ENCODE data around the gene SMAD7.

Gene SMAD7

DNA sequence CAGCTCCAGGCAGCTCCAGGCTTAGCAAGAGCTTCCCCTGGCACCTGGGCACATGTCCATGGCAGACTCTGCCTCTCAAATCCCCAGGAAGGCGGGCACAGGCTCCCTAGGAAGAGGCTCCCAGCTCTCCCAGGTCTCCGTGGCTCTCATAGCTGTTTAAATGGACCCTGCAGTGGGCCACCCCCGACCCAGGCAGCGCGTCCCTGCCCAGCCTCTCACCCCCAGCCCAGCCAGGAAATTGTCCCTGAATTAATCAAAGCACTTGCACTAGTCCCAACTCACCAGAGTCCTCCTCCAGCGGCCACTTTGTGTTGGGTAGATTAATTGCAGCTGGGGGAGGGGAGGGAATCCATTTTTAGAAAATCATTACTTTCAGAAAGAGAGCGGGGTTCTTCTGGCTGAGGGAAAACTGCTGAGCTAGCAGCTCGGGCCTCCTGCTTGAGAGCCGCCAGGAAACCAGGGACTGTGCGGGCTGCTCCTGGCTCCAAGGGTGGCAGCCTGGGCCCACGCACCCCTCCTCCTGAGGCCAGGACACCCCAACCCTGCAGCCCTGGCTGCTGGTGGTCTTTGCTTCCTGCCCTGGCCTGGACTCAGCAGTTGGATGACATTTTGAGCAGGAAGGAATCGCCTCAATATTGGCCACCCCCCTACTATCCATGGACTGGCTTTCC lies 36.0 kb downstream of the SMAD7 start:
- DNase-seq (ENCODE audit: low spot score), result no peak

DNA sequence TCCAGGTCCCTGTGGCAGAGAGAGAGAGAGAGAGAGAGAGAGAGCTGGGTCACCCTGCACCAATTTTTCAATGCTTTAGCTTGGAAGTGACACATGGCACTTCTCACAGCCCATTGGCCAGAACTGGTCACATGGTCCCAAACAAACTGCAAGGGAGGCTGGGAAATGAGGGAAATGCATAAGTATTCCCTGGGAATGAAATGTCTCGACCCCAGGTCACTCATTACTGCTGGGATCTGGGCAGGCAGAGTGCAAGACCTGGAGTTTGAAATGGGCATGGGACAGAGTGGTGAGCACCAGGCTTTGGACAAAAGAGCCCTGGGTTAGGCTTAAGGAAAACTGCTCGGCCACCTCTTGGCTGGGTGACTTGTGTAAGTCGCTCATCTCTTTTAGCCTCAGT lies 37.0 kb downstream of the SMAD7 start:
- DNase-seq (ENCODE audit: low spot score), result no peak

DNA sequence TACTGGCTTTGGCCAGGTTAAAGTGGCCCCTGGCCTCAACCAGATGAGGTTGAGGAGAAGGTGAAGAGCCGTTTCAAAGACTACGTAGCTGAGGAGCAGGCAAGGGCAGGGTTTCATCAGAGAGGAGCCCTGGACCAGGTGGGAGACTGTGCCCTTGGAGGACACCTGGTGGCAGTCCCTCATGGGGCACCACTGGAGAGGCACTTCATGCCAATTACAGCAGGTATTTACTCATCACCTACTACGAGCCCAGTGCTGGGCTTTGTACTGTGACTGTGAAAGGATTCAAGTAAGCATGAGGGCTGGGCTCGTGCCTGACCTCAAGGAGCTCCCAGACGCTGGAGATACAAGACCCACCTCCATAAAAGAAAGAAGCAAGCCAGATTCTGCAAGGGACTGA lies 37.6 kb downstream of the SMAD7 start:
- no peak for DNase-seq (ENCODE audit: low spot score)

- DNase-seq (ENCODE audit: low spot score), result no peak
These were observed 39.7 kb downstream of the SMAD7 start for GRCh38 chr18:48910972-48911545.

DNA sequence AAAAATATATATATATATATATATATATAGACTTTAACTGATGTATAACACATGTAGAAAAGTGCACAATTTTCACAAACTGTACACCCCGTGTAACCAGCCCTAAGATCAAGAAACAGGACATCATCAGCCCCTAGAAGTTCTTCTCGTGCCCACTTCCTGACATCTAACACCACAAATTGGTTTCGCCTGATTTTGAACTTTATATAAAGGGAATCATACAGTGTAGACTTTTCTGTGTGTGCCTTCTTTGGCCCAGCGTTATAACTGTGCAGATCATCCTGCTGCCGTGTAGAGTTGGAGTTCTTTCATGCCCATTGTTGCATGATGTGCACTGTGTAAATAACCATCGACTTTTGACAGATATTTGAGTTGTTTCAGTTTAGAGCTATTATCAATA lies 41.0 kb downstream of the SMAD7 start:
- DNase-seq (ENCODE audit: low spot score), result no peak

GRCh38 chr18:48908916-48909315 lies 41.8 kb downstream of the SMAD7 start:
- no peak for DNase-seq (ENCODE audit: low spot score)

GRCh38 chr18:48905513-48905912 lies 45.3 kb downstream of the SMAD7 start:
- no peak for DNase-seq (ENCODE audit: low spot score)

DNA sequence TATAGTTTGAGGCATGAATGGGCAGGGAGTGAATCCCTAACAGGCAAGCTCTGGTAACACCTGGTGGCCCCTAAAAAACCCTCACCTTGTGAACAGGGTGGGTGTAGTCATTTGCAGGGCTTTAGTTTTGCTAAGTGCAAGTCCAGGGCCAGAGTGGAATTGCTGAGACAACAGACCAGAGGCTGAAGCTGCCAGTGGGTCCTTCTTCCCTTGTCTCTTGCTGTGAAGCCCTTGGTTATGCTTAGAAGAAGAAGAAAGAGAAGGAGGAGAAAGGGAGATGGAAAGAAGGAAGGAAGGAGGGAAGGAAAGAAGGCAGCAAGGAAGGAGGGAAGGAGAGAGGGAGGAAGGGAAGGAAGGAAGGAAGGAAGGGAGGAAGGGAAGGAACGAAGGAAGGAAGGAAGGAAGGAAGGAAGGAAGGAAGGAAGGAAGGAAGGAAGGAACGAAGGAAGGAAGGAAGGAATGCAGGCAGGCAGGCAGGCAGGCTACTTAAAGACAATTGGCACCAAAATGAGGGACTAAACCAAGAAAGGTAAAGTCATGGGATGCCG lies 45.8 kb downstream of the SMAD7 start:
- no peak for DNase-seq (ENCODE audit: low spot score)

DNA sequence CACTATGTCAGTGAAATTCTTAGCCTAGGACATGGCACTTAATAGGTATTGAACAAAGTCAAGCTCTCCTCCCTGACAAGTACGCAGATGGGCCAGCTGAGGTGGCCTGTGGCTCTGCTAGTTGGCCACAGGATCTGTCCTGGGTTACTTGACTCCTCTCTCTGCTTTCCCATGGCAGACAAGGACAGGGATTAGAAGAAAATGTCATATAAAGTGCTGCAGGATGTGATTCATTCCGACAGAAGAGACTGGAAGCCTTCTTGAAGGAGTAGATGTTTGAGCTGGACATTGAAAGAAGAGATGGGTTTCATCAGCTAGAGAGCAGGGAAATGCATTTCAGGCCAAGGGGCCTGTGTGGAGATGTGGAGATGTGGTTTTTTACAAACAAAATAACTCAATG lies 46.7 kb downstream of the SMAD7 start:
- DNase-seq (ENCODE audit: low spot score), result no peak

- DNase-seq (ENCODE audit: low spot score), result no peak
These were observed 47.7 kb downstream of the SMAD7 start for GRCh38 chr18:48902856-48903601.

GRCh38 chr18:48902023-48902855 lies 48.5 kb downstream of the SMAD7 start:
- DNase-seq (ENCODE audit: low spot score), result peak; percentile 72

GRCh38 chr18:48901145-48902022 lies 49.4 kb downstream of the SMAD7 start:
- DNase-seq (ENCODE audit: low spot score), result no peak

DNA sequence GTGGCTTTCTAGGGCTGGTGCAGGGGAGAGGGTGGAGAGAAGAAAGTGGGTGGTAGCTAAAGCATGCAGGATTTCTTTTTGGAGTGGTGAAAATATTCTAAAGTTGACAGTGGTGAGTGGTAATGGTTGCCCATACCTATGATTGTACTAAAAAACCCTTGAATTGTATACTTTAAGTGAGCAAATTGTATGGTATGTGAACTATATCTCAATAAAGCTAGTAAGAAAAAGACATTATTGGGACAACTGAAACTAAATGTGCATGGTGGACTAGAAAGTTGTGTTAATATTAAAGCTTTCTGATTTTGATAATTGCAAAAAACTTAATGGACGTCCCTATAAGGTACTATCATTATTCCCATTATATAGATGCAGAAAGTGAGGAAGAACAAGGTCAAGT lies 50.3 kb downstream of the SMAD7 start:
- DNase-seq (ENCODE audit: low spot score), result no peak

GRCh38 chr18:48899558-48900174 lies 51.1 kb downstream of the SMAD7 start:
- DNase-seq (ENCODE audit: low spot score), result no peak

DNA sequence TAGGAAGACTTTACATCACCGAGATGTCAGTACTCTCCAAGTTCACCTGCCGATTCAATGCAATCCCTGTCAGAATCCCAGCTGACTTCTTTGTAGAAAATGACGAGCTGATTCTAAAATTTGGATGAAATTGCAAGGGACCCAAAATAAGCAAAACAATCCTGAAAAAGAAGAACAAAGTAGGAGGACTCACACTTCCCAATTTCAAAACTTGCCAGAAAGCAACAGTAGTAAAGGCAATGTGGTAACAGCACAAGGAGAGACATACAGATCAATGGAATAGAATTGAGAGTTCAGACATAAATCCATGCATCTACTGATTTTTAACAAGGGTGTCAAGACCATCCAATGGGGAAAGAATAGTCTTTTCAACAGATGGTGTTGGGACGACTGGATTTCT lies 52.2 kb downstream of the SMAD7 start:
- no peak for DNase-seq (ENCODE audit: low spot score)

GRCh38 chr18:48897531-48897930 lies 53.2 kb downstream of the SMAD7 start:
- no peak for DNase-seq (ENCODE audit: low spot score)

DNA sequence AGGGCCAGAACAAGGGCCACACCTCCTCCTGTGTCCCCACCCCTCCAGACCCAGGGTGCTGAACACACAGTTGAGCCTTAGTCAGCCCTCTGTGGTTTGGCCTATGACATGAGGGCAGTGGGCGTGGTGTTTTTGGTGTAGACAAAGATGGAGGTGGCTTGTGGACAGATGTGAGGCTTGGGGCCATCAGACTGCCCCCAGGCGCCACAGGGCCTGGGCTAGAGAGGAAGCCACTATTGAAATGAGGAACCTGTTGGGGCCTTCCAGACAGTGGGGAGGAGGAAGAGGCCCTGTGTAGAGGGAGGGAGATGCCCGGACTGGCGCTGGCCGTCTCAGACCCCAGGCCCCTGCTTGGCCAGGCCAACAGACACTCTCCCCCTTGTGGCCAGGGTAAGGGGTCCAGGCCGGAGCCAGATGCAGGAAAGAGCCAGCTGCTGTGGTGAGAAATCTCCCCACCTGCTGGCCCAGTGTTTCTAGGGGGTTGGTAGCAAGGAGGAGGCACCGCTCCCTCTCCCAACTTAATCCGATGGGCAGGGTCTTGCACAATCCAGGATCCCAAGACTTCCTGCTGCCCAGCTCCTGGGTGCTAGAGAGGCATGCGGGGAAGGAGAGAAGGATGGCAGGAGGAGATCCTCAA lies 53.8 kb downstream of the SMAD7 start:
- DNase-seq (ENCODE audit: low spot score), result peak; percentile 44

GRCh38 chr18:48896326-48896874 lies 54.4 kb downstream of the SMAD7 start:
- no peak for DNase-seq (ENCODE audit: low spot score)

GRCh38 chr18:48894799-48895346 lies 55.9 kb downstream of the SMAD7 start:
- DNase-seq (ENCODE audit: low spot score), result no peak
